ENCODE measurements around the gene PLCG1. TPM values are rescaled to one million over a fixed set of nuclear protein-coding genes. Genes with fewer than 3 reads are reported as not detected.

PLCG1 gene
- total RNA-seq, 4 donors from 2014 or later = 82.7 to 377 (median 155) TPM

GRCh38 chr20:41139227-41140093, 2.1 kb downstream of the PLCG1 start:
- Histone ChIP-seq H3K4me3 (peak overlapping the region in 1 of 4 donors; percentile 75), H3K36me3 (no peaks in the 10 kb centered on the region), H3K9me3 (no peaks in the 10 kb centered on the region), H3K27me3 (no peaks in the 10 kb centered on the region), H3K4me1 (peaks cover 8 to 60% (median 25%) of the 10 kb centered on the region in 4 donors), H3K27ac (peak overlapping the region; percentile 89 to 98 (median 96))
- in situ Hi-C loops (cut with MboI; ENCODE audit: low pct_ligation_motif_present in 1 of 4, low pct_unique_long_range_greater_than_20kb in 1 of 4, low sequenced_read_pairs in 3 of 4) = no loop called here
- WGBS, 2 donors (ENCODE audit: low coverage in 1 of 2) = 55 to 59% methylated on average over 5 of the region's 5 CpGs
- no peak for TF ChIP-seq POLR2AphosphoS5 (IDR thresholded peaks at IDR 0.05)
- TF ChIP-seq CTCF (IDR thresholded peaks at IDR 0.05) = no peak
- no peak for TF ChIP-seq POLR2A (IDR thresholded peaks at IDR 0.05)
- no peak for TF ChIP-seq EP300 (IDR thresholded peaks at IDR 0.05; ENCODE audit: low read depth)
- peak; percentile 5 for DNase-seq
- intact Hi-C loops (cut with DNase I; ENCODE audit: low total_unique reads) = no loop called here

- no peaks in the 10 kb centered on the region for H3K36me3 ChIP-seq
- no peak overlapping the region for H3K4me3 ChIP-seq
- WGBS, 2 donors (ENCODE audit: low coverage in 1 of 2) = 79 to 80% methylated on average over 2 to 10 of the region's 10 CpGs
- H3K9me3 ChIP-seq = no peaks in the 10 kb centered on the region
- peaks cover 8 to 65% (median 28%) of the 10 kb centered on the region in 4 donors for H3K4me1 ChIP-seq
- in situ Hi-C loops (cut with MboI; ENCODE audit: low pct_ligation_motif_present in 1 of 4, low pct_unique_long_range_greater_than_20kb in 1 of 4, low sequenced_read_pairs in 3 of 4) = no loop called here
- no peak for TF ChIP-seq POLR2A (IDR thresholded peaks at IDR 0.05)
- no peak for TF ChIP-seq EP300 (IDR thresholded peaks at IDR 0.05; ENCODE audit: low read depth)
- TF ChIP-seq CTCF (IDR thresholded peaks at IDR 0.05) = no peak
- no peak for TF ChIP-seq POLR2AphosphoS5 (IDR thresholded peaks at IDR 0.05)
- H3K27me3 ChIP-seq = no peaks in the 10 kb centered on the region
- intact Hi-C loops (cut with DNase I; ENCODE audit: low total_unique reads) = no loop called here
- peak overlapping the region; percentile 34 to 98 (median 50) for H3K27ac ChIP-seq
- DNase-seq = peak; percentile 8
Measured at GRCh38 chr20:41140226-41141133, 3.1 kb downstream of the PLCG1 start.

GRCh38 chr20:41141153-41141815, 3.9 kb downstream of the PLCG1 start:
- no peaks in the 10 kb centered on the region for H3K36me3 ChIP-seq
- H3K4me1 ChIP-seq = peaks cover 15 to 70% (median 33%) of the 10 kb centered on the region in 4 donors
- H3K4me3 ChIP-seq = no peak overlapping the region
- peak; percentile 20 for DNase-seq
- TF ChIP-seq EP300 (IDR thresholded peaks at IDR 0.05; ENCODE audit: low read depth) (no peak), POLR2A (IDR thresholded peaks at IDR 0.05) (no peak), POLR2AphosphoS5 (IDR thresholded peaks at IDR 0.05) (no peak), CTCF (IDR thresholded peaks at IDR 0.05) (no peak)
- in situ Hi-C loops (cut with MboI; ENCODE audit: low pct_ligation_motif_present in 1 of 4, low pct_unique_long_range_greater_than_20kb in 1 of 4, low sequenced_read_pairs in 3 of 4) = no loop called here
- H3K27ac ChIP-seq = peak overlapping the region; percentile 34 to 98 (median 50)
- intact Hi-C loops (cut with DNase I; ENCODE audit: low total_unique reads) = no loop called here
- no peaks in the 10 kb centered on the region for H3K27me3 ChIP-seq
- no peaks in the 10 kb centered on the region for H3K9me3 ChIP-seq
- 71 to 87% methylated on average over 2 to 8 of the region's 8 CpGs for WGBS, 2 donors (ENCODE audit: low coverage in 1 of 2)

Measured in transverse colon (tissue), 4 donors.